AG10803 (cell line): ENCODE measurements around the gene RAD54L.

Experiments used
- DNase-seq: peaks from one replicate; pipeline ENCODE4 v3.0.0; 2010; ENCODE audit warnings: low read depth
- H3K4me3 ChIP-seq: 2 replicates; pipeline ENCODE4 v1.5.1; 2011; ENCODE audit warnings: mild to moderate bottlenecking, low read length, control low read depth
- CTCF ChIP-seq: conservative IDR thresholded peaks from 2 replicates; pipeline ENCODE4 v1.5.1; 2011; ENCODE audit warnings: mild to moderate bottlenecking, low read length, control low read depth, inconsistent platforms

Gene RAD54L

GRCh38 chr1:46247436-46248121, at the start of gene RAD54L:
TSS of gene RAD54L (plus strand) at chr1:46247763. CDS start at chr1:46248406, 643 bp downstream.
- H3K4me3 ChIP-seq = peak within 1 kb of the TSS; percentile 94
- peak; percentile 99 for DNase-seq
- TF ChIP-seq CTCF = no peak

GRCh38 chr1:46197964-46198811, 49.4 kb upstream of the RAD54L start, which contains the start of gene POMGNT1:
TSS of gene POMGNT1 (minus strand) at chr1:46198434. CDS start at chr1:46197821, 613 bp downstream.
- H3K4me3 ChIP-seq = peak within 1 kb of the TSS; percentile 97
- peak; percentile 63 for DNase-seq
- TF ChIP-seq CTCF = peak; percentile 20

- no peak for TF ChIP-seq CTCF
- DNase-seq = no peak
- H3K4me3 ChIP-seq = peak overlapping the region; percentile 97
These were observed 48.3 kb upstream of the RAD54L start for GRCh38 chr1:46199233-46199749.

GRCh38 chr1:46203738-46204405, 43.7 kb upstream of the RAD54L start:
- peak overlapping the region; percentile 80 for H3K4me3 ChIP-seq

GRCh38 chr1:46204406-46204742, 43.2 kb upstream of the RAD54L start:
- no peak for DNase-seq
- H3K4me3 ChIP-seq = peak overlapping the region; percentile 80
- no peak for TF ChIP-seq CTCF

More at GRCh38 chr1:46203738-46204405, 43.7 kb upstream of the RAD54L start:
- no peak for TF ChIP-seq CTCF
- no peak for DNase-seq

- TF ChIP-seq CTCF = no peak
- DNase-seq = no peak
- no peak overlapping the region for H3K4me3 ChIP-seq
These were observed 42.4 kb upstream of the RAD54L start for GRCh38 chr1:46205141-46205540.
